ENCODE measurements around the gene NFATC2. TPM values are rescaled to one million over a fixed set of nuclear protein-coding genes. Genes with fewer than 3 reads are reported as not detected.
"Not testable (repeated sequence)": the region's sequence is repeated elsewhere in the genome, so short reads cannot be mapped to it uniquely, and the experiment has no call there.

Gene NFATC2
- polyA plus RNA-seq, 1 donor = 1.6 TPM

DNA sequence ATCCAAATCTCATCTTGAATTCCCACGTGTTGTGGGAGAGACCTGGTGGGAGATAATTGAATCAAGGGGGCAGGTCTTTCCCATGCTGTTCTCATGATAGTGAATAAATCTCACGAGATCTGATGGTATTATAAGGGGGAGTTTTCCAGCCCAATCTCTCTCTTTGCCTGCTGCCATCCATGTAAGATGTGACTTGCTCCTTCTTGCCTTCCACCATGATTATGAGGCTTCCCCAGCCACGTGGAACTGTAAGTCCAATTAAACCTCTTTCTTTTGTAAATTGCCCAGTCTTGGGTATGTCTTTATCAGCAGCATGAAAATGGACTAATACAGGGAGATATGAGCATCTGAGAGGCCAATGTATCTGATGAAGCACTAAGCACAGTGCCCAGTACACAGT, 26.0 kb upstream of the NFATC2 start:
- not testable (repeated sequence) for DNase-seq

DNA sequence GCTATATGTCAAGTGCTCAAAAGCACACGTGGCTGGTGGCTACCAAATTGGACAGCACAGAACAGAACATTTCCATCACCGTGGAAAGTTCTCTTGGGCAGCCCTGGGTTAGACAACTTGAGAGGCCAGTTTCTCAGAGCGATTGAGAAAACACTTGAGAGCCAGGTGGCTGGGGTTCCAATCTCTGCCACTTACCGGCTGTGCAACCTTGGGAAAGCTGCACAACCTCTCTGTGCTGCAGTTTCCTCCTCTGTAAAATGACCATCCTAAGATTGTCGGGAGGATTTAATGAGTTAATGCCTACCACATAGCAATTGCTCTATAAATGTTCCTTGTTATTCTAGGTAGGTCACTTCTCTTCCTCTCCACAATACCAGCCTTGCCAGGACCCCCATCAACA, 25.1 kb upstream of the NFATC2 start:
- no peak for DNase-seq

DNA sequence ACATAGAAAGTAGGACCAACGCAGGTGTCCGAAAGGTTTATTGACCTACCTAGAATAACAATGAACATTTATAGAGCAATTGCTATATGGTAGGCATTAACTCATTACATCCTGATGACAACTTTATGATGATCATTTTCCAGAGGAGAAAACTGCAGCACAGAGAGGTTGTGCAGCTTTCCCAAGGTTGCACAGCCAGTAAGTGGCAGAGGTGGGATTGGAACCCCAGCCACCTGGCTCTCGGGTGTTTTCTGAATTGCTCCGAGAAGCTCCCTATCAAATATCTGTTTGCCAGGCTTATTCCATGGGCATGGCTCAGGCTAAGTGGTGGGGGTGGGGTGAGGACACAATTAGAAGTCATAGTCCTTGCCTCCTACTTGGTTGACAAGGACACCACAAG, 24.1 kb upstream of the NFATC2 start:
- DNase-seq = no peak

DNA sequence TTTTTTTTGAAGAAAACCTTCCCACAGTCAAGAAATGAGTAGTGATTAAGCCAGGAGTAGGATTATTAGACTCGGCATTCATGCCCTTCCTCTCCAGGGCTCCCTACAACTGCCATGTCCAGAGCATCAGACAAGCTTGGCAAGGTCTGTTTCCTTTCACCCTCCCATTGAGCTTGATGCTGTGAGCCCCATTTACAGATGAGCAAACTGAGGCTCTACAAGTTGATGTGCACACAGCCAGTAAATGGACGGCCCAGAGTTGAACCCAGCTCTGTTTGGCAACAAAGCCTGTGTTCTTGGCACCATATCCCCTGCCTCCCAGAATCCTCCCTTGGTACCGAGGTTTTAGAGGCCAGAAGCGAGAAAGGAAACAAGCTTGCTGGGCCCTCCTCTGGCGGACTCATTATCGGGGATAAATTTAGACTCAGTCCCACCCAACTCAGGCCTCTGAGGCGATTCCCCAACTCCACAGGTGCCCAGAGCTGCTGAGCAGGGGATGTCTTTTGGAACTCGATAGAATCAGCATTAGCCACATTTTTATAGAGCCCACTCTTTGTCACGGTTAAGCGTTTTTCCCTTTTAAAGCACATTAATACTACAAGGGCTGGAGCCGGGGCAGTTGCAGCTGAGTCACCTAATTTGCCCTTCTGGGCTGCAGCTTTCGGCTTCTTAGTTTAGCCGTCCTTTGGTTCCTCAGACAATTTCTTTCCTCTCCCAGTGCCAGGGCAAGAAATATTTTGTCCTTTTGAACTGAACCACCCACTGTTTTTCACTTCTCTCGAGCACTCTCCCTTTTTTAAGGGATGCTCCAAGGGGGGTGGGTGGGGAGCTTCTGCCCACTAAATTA, 23.0 kb upstream of the NFATC2 start:
- DNase-seq = no peak

DNA sequence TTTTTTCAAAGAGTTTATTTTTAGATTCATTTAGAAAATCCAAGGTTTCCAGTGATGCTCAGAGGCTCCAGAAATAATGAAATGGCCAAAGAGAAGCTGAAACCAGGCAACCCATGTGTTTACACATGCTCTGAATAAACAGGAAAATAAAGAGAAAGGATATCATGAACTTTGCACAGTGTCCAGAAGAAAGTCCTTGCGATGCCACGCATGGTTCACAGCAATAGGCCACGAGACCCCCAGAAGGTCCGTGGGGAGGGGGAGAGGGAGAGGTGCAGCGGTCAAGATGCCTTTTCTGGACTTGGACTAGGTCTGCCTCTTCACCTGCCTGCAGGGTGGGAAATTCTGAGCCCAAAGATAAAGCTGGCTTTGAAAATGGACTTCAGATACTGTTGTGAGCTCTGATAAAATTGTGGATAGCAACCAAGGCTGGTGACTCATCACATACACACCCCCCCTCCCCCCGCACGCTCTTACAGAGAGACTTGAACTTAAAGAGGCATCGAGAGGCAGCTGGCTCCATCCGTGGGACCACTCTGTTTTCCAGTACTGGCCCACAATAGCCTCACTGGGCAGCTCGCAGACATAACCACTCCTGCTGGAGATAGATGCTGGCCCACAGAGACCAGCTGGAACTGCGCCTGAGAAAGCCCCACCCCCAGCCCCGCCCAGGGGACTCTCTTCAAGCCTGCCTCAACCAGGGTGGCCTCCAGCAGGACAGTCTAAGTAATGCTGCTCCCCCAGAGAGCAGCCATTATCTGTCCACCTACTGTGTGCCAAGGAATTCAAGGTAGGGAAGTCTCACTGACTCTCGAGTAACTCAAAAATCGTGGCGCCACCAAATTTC, 21.2 kb upstream of the NFATC2 start:
- DNase-seq = peak; percentile 44

DNA sequence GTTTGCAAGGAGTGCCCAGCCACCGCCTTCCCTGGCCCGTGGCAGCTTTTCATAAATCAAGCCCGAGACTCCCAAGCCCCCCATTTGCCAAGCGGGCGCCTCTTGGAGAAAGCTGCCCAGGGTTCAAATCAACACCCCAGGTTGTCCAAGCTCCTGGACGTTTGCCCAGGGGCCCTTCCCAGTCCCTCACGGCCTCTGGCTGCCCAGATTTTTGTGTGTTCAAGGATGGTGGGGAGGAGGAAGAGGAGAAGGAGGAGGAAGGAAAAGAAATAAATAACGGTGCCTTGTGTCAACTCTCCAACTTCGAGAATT, 20.6 kb upstream of the NFATC2 start:
- DNase-seq = no peak

DNA sequence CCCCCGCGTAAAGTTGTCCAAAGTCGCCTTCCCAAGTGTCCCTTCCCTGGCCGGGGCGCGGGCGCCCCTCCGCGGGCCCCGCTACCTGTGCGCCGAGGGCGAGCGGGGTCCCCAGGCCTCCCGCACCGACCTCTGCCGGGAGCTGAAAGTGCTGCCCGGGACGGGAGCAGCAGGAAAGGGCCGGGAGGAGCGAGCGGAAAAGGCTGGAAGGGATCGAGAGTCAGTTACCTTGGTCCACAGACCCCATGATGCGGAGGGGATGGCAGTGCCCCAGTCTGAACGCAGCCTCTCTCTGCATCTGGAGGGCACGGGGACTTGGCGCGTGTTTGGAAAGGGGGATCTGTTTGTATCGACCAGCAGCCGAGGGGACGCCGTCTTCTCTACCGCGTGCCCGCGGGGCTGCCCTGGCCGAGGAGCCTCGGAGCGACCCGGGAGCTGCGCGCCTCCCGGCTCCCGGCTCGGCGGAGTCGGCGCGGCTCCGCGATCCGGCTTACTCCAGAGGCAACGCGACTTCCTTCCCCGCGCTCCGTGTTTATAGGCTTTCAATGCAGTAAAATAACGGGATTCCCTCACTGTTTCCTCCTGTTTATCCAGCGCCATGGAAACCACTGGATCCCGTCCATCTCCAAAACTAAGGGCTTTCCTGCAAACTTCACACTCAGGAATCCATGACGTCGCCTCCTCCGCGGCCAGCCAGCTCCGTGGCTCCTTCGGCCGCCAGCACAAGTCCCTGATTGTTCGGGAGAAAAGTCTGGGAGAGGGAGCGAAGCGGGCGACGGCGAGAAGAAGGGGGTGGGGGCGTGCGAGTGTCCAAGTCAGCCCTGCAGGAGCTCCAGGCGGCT, 20.0 kb upstream of the NFATC2 start:
- DNase-seq = peak; percentile 93

DNA sequence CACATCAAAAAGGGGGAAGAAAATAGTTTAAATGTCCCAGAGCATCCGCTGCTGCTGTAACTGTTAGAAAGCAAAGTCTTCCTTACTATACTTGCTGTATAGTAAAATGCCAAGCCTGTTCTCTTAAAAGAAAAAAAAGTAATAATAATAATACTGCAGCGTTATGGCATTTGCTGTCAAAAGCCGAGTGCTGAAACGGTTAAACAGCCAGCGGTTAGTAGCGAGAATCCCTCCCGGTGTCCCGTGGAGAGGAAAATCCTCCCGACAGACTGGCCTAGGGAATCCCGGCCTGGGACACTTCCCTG, 19.5 kb upstream of the NFATC2 start:
- no peak for DNase-seq

DNA sequence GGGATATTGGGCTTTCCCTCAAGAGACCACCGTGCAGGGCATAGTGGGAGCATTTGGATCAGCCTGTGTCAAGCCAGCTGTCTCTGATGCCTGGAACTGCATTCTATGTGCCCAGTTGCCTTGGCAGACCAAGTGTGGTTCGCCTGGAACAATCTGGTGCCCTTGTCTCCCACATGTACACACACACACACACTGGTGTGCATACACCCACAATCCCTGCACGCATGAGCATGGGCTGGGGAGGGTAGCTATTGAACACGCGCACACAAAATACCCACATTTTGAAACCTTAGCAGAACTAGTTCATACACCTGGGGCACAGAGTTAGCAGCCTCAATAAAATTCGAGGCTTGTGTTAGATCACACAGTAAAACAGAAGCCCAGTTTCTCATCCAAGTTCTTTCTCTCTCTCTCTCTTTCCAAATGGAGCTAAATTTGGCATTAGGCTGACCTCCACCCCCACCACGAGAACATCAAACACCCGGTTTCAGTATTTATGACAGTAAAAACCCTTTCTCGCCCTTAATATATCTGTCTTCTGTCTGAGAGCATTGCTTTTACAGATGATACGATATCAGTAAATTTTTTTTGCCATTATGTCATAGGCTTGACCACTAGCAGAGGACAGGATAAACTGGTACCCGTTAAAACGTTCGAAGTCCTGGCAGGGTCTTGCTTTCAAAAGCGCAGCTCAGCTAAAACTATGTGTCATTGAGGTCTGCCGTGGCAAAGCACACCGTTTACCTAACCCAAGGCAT, 18.2 kb upstream of the NFATC2 start:
- no peak for DNase-seq

DNA sequence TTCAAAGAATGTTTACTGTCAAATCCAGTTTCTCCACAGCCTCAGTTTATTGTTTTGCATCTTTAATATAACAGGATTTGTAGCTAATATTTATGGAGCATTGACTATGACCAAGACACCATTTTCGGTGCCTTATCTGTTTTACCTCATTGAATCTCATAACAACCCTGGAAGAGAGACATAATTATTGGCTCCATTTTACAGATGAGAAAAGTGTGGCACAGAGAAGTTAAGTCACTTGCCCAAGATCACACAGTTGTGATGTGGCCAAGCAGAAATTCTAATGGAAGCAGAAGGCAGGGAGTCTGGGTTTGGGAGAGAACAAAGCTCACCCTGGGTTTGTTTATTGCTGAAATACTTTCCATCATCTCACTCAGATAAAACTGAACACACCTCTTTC, 17.5 kb upstream of the NFATC2 start:
- no peak for DNase-seq

DNA sequence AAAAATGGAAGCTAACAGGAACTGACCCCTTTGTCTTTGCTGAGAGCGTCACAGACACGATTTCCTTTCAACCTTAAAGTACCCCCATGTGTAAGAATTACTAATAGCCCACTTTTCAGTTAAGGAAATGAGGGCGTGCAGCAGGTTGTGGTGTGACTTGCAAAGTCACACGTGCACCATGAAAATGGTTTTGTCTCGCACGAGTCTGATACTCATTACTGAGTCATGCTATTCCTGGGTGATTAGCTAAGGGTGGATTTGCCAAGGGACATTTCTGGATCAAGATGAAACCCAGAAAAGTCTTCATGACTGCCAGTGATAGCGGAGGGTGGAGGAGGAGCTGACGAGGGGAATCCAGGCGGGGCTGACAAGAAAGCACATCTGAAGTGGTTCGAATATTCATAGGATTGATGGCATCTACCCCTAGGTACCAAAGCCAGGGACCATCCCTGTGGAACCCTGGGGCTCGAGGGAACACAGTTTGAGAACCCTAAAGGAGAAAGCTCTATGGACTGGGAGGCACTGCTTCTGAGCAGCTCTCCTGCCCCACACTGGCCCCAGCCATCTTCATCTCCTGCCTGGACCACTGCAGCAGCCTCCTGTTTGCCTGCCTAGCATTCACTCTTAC, 12.1 kb upstream of the NFATC2 start:
- DNase-seq = no peak

DNA sequence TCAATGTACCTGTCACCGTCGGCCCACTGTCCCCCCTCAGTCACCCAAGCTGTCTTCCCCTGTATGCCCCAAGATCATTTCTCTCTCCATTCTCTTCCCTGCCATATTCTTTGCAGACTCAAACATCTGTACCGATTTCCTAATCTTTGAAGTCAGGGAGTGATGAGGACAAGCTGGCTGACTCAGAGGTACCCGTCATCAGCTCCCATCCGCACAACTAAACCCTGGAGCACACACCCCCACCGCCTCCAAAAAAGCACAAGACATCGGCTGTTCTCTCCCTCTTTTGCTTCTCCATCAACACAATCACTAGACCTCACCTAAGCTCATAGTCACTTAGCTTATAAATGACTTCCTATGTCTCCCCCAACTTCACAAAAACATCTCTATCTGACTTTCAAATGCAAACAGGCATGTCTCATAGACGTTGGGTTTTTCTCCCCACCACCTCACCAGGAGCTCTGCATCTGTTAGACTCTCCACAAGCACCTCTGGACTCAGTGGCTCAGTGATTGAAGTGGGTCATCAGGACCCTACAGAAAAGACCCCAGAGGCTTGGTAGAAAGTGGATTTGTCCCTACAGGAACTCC, 11.5 kb upstream of the NFATC2 start:
- no peak for DNase-seq

DNA sequence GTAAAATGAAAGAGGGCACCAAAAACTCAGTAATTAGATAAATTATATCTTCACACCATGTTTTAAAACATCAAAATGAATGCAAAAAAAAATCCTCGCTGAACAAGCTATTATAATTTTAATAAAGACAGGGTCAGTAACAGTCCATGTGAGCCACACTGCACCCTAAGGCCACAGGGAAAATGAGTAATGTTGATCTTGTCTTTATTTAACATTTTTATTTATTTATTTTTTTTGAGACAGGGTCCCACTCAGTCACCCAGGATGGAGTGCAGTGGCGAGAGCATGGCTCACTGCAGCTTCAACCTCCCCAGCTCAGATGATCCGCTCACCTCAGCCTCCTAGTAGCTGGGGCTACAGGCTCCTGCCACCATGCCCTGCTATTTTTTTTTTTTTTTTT, 8.7 kb upstream of the NFATC2 start:
- no peak for DNase-seq

DNA sequence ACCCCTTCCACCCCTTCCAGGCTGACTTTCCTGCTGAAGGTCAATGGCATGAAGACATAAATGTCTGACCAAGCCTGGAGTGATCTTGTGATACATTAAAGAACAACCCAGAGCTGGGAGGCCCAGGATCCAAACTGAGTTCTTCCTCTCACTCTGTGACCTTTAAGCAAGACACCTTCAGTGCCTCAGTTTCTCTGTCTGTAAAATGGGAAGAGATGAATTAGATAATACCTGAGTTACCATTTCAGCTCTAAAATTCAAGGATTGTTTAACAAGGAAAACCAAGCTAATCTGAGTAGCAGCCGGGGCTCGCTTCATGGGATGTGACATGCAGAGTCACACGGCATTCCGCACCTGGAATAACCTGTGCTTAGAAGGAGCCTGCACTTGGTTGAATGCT, 7.0 kb upstream of the NFATC2 start:
- DNase-seq = no peak

DNA sequence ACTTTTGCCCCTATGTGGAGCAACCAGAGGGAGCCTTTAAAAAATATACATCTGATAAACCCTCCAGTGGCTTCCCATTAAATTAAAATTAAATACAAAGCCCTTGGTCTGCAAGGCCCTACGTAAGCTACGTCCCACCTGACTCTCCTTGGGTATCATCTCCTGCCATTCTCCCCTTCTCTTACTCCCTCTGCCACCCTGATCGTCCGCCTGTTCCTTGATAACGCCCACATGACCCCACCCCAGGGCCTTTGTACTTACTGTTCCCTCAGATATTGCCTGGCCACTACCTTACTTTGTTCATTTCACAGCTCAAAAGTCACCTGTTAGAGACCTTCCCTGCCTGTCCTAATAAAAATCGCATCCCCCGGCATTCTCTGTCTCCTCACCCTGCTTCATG, 5.4 kb upstream of the NFATC2 start:
- DNase-seq = no peak

DNA sequence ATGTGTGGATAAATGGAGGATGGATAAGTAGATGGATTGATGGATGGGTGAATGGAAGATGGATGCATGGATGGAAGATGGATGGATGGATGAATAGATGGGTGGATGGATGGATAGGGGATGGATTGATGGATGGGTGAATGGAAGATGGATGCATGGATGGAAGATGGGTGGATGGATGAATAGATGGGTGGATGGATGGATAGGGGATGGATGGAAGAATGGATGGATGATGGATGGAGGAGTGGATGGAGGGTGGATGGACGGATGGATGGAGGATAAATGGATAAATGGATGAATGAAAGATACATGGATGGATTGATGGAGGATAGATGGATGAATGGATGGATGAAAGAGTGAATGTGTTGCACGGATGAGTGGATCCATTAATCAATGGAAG, 3.0 kb upstream of the NFATC2 start:
- no peak for DNase-seq

DNA sequence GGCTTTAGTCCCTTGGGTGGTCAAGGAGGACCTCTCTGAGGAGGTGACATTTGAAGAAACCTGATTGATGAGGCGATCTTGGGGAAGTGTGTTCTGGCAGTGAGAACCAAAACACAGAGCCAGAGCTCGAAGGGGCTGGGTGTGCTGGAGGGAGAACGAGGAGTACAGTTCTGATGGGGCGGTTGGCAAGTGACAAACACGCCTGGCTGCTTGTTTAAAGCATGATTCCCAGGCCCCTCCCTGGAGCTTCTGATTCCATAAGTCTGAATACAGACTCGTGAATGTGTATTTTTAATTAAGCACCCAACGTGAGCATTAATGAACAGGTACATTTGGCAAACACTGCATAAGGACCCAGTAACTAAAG, 886 bp upstream of the NFATC2 start:
- no peak for DNase-seq

DNA sequence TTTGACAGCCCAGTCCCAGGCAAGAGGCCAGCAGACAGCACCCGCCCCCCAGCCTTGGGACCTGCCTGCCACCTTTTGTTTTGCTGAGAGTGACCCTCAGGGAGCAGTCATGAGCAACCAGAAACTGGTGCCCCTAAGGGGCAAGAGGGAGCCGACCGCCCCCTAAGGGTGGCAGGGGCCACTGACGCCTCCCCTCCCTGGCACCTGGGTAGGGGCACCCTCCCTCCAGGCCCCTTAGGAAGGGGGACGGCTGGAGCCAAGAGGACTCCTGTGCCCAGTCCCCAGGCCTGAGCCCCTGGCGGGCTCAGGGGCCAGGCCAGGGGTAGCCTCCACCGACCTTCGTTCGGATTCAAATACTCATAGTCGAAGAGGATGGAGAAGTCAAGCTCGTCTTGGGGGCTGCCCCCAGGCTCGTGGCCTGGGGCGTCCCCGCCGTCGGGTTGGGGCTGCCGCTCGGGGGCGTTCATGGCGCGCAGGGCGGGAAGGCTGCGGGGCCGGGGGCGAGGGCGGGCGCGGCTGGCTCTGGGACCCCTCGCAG, 417 bp downstream of the NFATC2 start:
- no peak for DNase-seq

DNA sequence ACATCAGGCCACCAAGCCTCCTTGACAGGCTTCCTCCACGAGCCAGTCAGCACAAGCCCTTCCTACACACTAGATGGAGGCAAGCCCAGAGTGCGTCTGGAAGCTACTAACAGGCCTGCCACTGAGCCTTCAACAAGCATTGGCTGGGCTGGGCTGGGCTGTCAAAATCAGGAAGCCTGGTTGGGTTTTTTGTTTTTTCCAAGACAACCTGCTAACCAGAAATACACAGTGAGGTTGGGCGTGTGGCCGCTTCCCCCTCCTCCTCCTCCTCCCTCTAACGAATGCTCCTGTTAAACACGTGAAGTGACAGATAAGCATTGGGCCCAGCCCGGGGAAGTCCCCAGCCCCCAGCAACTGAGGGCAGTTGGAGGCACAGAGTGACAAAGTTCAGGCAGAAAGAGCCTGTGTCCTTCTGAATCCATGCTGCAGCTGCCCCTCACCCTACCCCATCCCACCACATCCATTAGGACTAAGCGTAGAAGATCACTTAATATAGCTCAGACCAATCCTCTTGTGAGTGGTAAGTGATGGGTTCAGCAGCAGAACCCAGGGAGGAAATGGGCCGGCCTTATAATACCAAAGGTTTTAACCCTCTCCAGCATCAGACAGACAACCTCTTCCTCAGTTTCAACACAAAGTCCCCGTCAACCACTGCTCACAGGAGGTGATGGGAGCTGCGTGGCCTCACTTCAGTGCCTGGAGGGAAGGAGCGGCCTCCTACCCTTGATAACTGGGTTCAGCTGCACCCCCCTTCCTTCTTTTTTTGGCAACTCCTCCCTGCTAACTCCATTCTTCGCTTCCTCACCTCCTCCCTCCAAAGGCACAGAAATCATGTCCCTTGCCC, 1.1 kb downstream of the NFATC2 start:
- peak; percentile 76 for DNase-seq

DNA sequence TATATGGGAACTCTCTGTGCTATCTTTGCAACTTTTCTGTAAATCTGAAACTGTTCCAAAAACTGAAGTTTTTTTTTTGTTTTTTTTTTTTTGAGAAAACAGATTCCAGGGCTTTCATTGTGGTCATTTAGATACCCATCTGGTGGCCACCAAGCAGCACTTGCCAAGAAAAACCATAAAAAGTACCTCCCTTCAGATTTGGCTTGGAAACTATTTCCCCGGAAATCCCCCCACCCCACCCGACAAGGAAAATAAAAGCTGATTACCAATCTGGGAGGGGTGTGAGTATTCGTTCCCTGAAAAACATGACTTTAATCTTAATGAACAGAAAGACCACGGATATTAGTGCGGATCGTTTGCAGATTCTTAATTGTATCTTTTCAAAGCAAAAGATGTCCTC, 1.9 kb downstream of the NFATC2 start:
- no peak for DNase-seq
